HepG2 (cell line): Measurements from ENCODE around the gene SLC22A23. TPM values are rescaled to one million over a fixed set of nuclear protein-coding genes. Genes with fewer than 3 reads are reported as not detected.

ENCODE experiments used
- ATF1 ChIP-seq: IDR thresholded peaks from 2 replicates; pipeline ENCODE4 v1.6.1; 2016; ENCODE audit warnings: mild to moderate bottlenecking, control low read depth
- CREB3 ChIP-seq: sonication (generic); formaldehyde crosslinking; IDR thresholded peaks from 2 replicates; pipeline ENCODE4 v1.5.0; 2020; ENCODE audit warnings: missing genetic modification reagents
- CTCF ChIP-seq: sonication (generic); formaldehyde crosslinking; IDR thresholded peaks from 2 replicates; pipeline ENCODE4 v1.5.0; 2020; ENCODE audit warnings: mild to moderate bottlenecking, missing genetic modification reagents, moderate library complexity
- ELK4 ChIP-seq: sonication (generic); formaldehyde crosslinking; IDR thresholded peaks from 2 replicates; pipeline ENCODE4 v1.9.0; 2021; ENCODE audit warnings: missing genetic modification reagents, borderline replicate concordance
- FOXP4 ChIP-seq: sonication (generic); formaldehyde crosslinking; IDR thresholded peaks from 2 replicates; pipeline ENCODE4 v1.4.0; 2020; ENCODE audit warnings: missing genetic modification reagents
- IKZF1 ChIP-seq: fragments of 450-650 bp; IDR thresholded peaks from 2 replicates; pipeline ENCODE4 v1.7.1; 2016
- KAT8 ChIP-seq: IDR thresholded peaks from 2 replicates; pipeline ENCODE4 v1.6.1; 2016; ENCODE audit warnings: missing genetic modification reagents, missing compliant biosample characterization
- MYC ChIP-seq: sonication (generic); formaldehyde crosslinking; IDR thresholded peaks from 2 replicates; pipeline ENCODE4 v1.9.0; 2021; ENCODE audit warnings: missing genetic modification reagents, borderline replicate concordance
- NCOA1 ChIP-seq: sonication (generic); formaldehyde crosslinking; IDR thresholded peaks from 2 replicates; pipeline ENCODE4 v1.9.0; 2021; ENCODE audit warnings: missing genetic modification reagents
- PHF5A ChIP-seq: IDR thresholded peaks from one replicate; pipeline ENCODE4 v1.6.1; 2018; ENCODE audit warnings: low read depth, missing genetic modification reagents; ENCODE audit not compliant: unreplicated experiment
- PHF8 ChIP-seq: sonication (generic); formaldehyde crosslinking; IDR thresholded peaks from 2 replicates; pipeline ENCODE4 v1.5.0; 2020; ENCODE audit warnings: missing genetic modification reagents
- SALL2 ChIP-seq: sonication (generic); formaldehyde crosslinking; IDR thresholded peaks from 2 replicates; pipeline ENCODE4 v1.8.1; 2023; ENCODE audit warnings: mild to moderate bottlenecking, missing genetic modification reagents, inconsistent platforms
- SP5 ChIP-seq: IDR thresholded peaks from 2 replicates; pipeline ENCODE4 v1.6.1; 2016; ENCODE audit warnings: low read depth, borderline replicate concordance
- TAF1 ChIP-seq: sonication (generic); formaldehyde crosslinking; IDR thresholded peaks from 2 replicates; pipeline ENCODE4 v1.4.0; 2020; ENCODE audit warnings: missing genetic modification reagents
- THRA ChIP-seq: sonication (generic); formaldehyde crosslinking; IDR thresholded peaks from 2 replicates; pipeline ENCODE4 v1.4.0; 2020; ENCODE audit warnings: missing genetic modification reagents, borderline replicate concordance
- YEATS2 ChIP-seq: sonication (generic); formaldehyde crosslinking; IDR thresholded peaks from 2 replicates; pipeline ENCODE4 v1.4.0; 2020; ENCODE audit warnings: missing genetic modification reagents, borderline replicate concordance
- ZBTB21 ChIP-seq: sonication (generic); formaldehyde crosslinking; IDR thresholded peaks from 2 replicates; pipeline ENCODE4 v1.4.0; 2020; ENCODE audit warnings: missing genetic modification reagents
- ZNF12 ChIP-seq: sonication (generic); formaldehyde crosslinking; IDR thresholded peaks from 2 replicates; pipeline ENCODE4 v1.5.0; 2020; ENCODE audit warnings: missing genetic modification reagents
- ZNF224 ChIP-seq: sonication (generic); formaldehyde crosslinking; IDR thresholded peaks from 2 replicates; pipeline ENCODE4 v1.5.0; 2020; ENCODE audit warnings: mild to moderate bottlenecking, missing genetic modification reagents
- ZNF331 ChIP-seq: sonication (generic); formaldehyde crosslinking; IDR thresholded peaks from 2 replicates; pipeline ENCODE4 v1.4.0; 2020; ENCODE audit warnings: missing genetic modification reagents
- ZNF33A ChIP-seq: sonication (generic); formaldehyde crosslinking; IDR thresholded peaks from 2 replicates; pipeline ENCODE4 v1.5.1; 2020; ENCODE audit warnings: missing genetic modification reagents, mild to moderate bottlenecking, moderate library complexity, borderline replicate concordance
- ZNF605 ChIP-seq: sonication (generic); formaldehyde crosslinking; IDR thresholded peaks from 2 replicates; pipeline ENCODE4 v1.8.0; 2022; ENCODE audit warnings: mild to moderate bottlenecking, missing genetic modification reagents
- ZNF746 ChIP-seq: sonication (generic); formaldehyde crosslinking; IDR thresholded peaks from 2 replicates; pipeline ENCODE4 v1.8.0; 2022; ENCODE audit warnings: mild to moderate bottlenecking, missing genetic modification reagents
- polyA plus RNA-seq, 8 experiments: library from polyadenylated mRNA; depleted of rRNA in 3 of 8; stranded (reverse) in 7 of 8; unstranded in 1 of 8; fragments of >200 nt; fragmentation: Illumina TruSeq in 4 of 8; extraction: Trizol in 4 of 8; gene quantifications; 2 replicates each; pipeline versions ENCODE4 v1.2.1 to v1.2.3, GENCODE V29; 2011 to 2016; ENCODE audit warnings: low read depth in 4 of 8, missing spikeins in 1 of 8, mixed read lengths in 1 of 8; ENCODE audit not compliant: insufficient read depth in 1 of 8
- total RNA-seq, 5 experiments: library from RNA; depleted of rRNA; stranded (reverse); fragments of >200 nt; fragmentation: Illumina TruSeq; extraction: Trizol; gene quantifications; 2 replicates each; pipeline ENCODE4 v1.2.3, GENCODE V29; 2016; ENCODE audit warnings: low read depth in 1 of 5

SLC22A23 gene
- total and polyA plus RNA-seq, 2 of the 13 experiments (the other 11 are each of a cell fraction or from before 2014, with no cell fraction given) = 11.8 to 17.5 TPM

GRCh38 chr6:3456898-3457709, at the start of gene SLC22A23 (continued):
- peak; percentile 48; the same call in 1 of the 2 replicates for TF ChIP-seq FOXP4
- peak; percentile 78 for TF ChIP-seq CTCF (CRISPR knock-in tag)
- peak; percentile 40; the same call in 1 of the 2 replicates for TF ChIP-seq SALL2 (CRISPR knock-in tag)
- TF ChIP-seq TAF1 (CRISPR knock-in tag) = peak; percentile 51
- TF ChIP-seq MYC (CRISPR knock-in tag) = peak; percentile 61
- TF ChIP-seq ZBTB21 (CRISPR knock-in tag) = no peak
- TF ChIP-seq NCOA1 (CRISPR knock-in tag) = 0 out of 2 replicates have a peak, but pooled peaks have one; percentile 47
- no peak for TF ChIP-seq ATF1 (CRISPR knock-in tag)
- no peak for TF ChIP-seq CREB3 (CRISPR knock-in tag)
- no peak for TF ChIP-seq ZNF224 (CRISPR knock-in tag)
- TF ChIP-seq ZNF33A (CRISPR knock-in tag) = no peak
- TF ChIP-seq ZNF605 (CRISPR knock-in tag) = 0 out of 2 replicates have a peak, but pooled peaks have one; percentile 25
- no peak for TF ChIP-seq IKZF1
- no peak for TF ChIP-seq PHF5A (CRISPR knock-in tag)
- TF ChIP-seq ZNF12 = no peak
- peak; percentile 59 for TF ChIP-seq PHF8 (CRISPR knock-in tag)
- peak; percentile 43; the same call in 1 of the 2 replicates for TF ChIP-seq KAT8 (CRISPR knock-in tag)
- peak; percentile 58; the same call in 1 of the 2 replicates for TF ChIP-seq SP5 (CRISPR knock-in tag)
- TF ChIP-seq ZNF331 = peak; percentile 36; the same call in 1 of the 2 replicates
- peak; percentile 72; the same call in 1 of the 2 replicates for TF ChIP-seq ZNF746 (CRISPR knock-in tag)
- no peak for TF ChIP-seq YEATS2 (CRISPR knock-in tag)
- peak; percentile 43; the same call in 1 of the 2 replicates for TF ChIP-seq THRA
- TF ChIP-seq ELK4 = no peak
